Spleen (tissue), 11 donors: ENCODE data around the gene PSMG3. TPM values are rescaled to one million over a fixed set of nuclear protein-coding genes. Genes with fewer than 3 reads are reported as not detected.

Experiments
- DNase-seq: peaks from one replicate; pipeline ENCODE4 v3.0.0-alpha.2; 2020
- H3K27ac ChIP-seq, 8 donors: fragments of 200-600 bp; sonication (generic) in 7 of 8; 1 replicate in 4 of 8; 2 replicates in 4 of 8; pipeline versions ENCODE4 v1.5.0 to v1.8.0; 2016 to 2021; ENCODE audit warnings: inconsistent platforms in 4 of 8, mild to moderate bottlenecking in 4 of 8, moderate library complexity in 1 of 8
- H3K27me3 ChIP-seq, 7 donors: fragments of 200-600 bp; sonication (generic) in 6 of 7; replicated peaks in 1 of 7; 1 replicate in 4 of 7; 2 replicates in 3 of 7; pipeline versions ENCODE4 v1.5.0 to v1.8.0; 2016 to 2021; ENCODE audit warnings: inconsistent platforms in 3 of 7, mild to moderate bottlenecking in 1 of 7
- H3K36me3 ChIP-seq, 6 donors: fragments of 200-600 bp; sonication (generic) in 5 of 6; 1 replicate in 4 of 6; 2 replicates in 2 of 6; pipeline versions ENCODE4 v1.5.0 to v1.8.0; 2016 to 2021; ENCODE audit warnings: inconsistent platforms in 2 of 6
- H3K4me1 ChIP-seq, 6 donors: fragments of 200-600 bp; sonication (generic) in 5 of 6; 1 replicate in 3 of 6; 2 replicates in 3 of 6; pipeline versions ENCODE4 v1.5.0 to v1.8.0; 2016 to 2021; ENCODE audit warnings: inconsistent platforms in 3 of 6
- H3K4me3 ChIP-seq, 8 donors: fragments of 200-600 bp; sonication (generic) in 7 of 8; 1 replicate in 4 of 8; 2 replicates in 4 of 8; pipeline versions ENCODE4 v1.5.0 to v1.8.0; 2016 to 2021; ENCODE audit warnings: inconsistent platforms in 4 of 8, mild to moderate bottlenecking in 4 of 8, moderate library complexity in 2 of 8
- H3K9me3 ChIP-seq, 8 donors: fragments of 200-600 bp; sonication (generic) in 7 of 8; 1 replicate in 4 of 8; 2 replicates in 4 of 8; pipeline versions ENCODE4 v1.5.0 to v1.8.0; 2016 to 2021; ENCODE audit warnings: inconsistent platforms in 4 of 8
- POLR2A ChIP-seq, 3 donors: fragments of 450-650 bp; IDR thresholded peaks; one replicate each; pipeline ENCODE4 v1.5.1; 2017; ENCODE audit warnings: antibody characterized with exemption in 3 of 3, mild to moderate bottlenecking in 1 of 3
- POLR2AphosphoS5 ChIP-seq, 3 donors: sonication (generic); formaldehyde crosslinking; IDR thresholded peaks; one replicate each; pipeline ENCODE4 v1.5.1; 2017; ENCODE audit warnings: antibody characterized with exemption in 3 of 3
- WGBS, 5 donors: extraction: QIAGEN DNeasy Blood & Tissue Kit in 3 of 5; methylation state at CpG; one replicate each; pipeline versions ENCODE4 v1.1.5 to v1.1.7; 2013 to 2018; 5-methylcytosine and 5-hydroxymethylcytosine counted together
- intact Hi-C: fragments of 100-400 bp; cut with DNase I; formaldehyde crosslinking; loops from one replicate; pipeline ENCODE4 v1.15.0; 2023; ENCODE audit warnings: low total_unique reads
- polyA plus RNA-seq, 3 donors: library from polyadenylated mRNA; stranded (reverse); fragments of 200-250 nt; gene quantifications; one replicate each; pipeline ENCODE4 v1.2.1, GENCODE V29; 2013
- total RNA-seq, 7 donors: library from RNA; depleted of rRNA in 3 of 7; stranded (reverse); fragments of >200 nt in 3 of 7; fragmentation: NEBNext Ultra II Directional in 4 of 7; extraction: Animal tissue kit (Norgen Biotek cat#: 25700) in 4 of 7; gene quantifications; one replicate each; pipeline versions ENCODE4 v1.1.0 to v1.2.1, GENCODE V29; 2016 to 2021
- TF ChIP-seq, protein P1 (sequence below), 11 experiments: fragments of 200-600 bp in 7 of 11; fragments of 450-650 bp in 4 of 11; sonication (generic) in 4 of 11; IDR thresholded peaks in 8 of 11; conservative IDR thresholded peaks in 3 of 11; 1 replicate in 7 of 11; 2 replicates in 4 of 11; pipeline versions ENCODE4 v1.4.0 to v1.8.0; 2016 to 2021; ENCODE audit warnings: antibody characterized with exemption in 11 of 11, inconsistent platforms in 4 of 11, mild to moderate bottlenecking in 1 of 11
- donor health status: healthy with polysubstance abuse.
- donor health status: DM: no; HTN: no; CAD: no; lungs with moderate emphysema.
- donor health status: DM: no; HTN: no; CAD: no.
- donor health status: Bipolar disorder and iron deficiency.
- donor health status: healthy.
- donor health status: DM: no; HTN: no; CAD: no.
- donor health status: DM: yes; HTN: yes; CAD: no.

PSMG3 gene
- total and polyA plus RNA-seq, 10 donors: 18.2 to 89.9 (median 30.9) TPM

DNA sequence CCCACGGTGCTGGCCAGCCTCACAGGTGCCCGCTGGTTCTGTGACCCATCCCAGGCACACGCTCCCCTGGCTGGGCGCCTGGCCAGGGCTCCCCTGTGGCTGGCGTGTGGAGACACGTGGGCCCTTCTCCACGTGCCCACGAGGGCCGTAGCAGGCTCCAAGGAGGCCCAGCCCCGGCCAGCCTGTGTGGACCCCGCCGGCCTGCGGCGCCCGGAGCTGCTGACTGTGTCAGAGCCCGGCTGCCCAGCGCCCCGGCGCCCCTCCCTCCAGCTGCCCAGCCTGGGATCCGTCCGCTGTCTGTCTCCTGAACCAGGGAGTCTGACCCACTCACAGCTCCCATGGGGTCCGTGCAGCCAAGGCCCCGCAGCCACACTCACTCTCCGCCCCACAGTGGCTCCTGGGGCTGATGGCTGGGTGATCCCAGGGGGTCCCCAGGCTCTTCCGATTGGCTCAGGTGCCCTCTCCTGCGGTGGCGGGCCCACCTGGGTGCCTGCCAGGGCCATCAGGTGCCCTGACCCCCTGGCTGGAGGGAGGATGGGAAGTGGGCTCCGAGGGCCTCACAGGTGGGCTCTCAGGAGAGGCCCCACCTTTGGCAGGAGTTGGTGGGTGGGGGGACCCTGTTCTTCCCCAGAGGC, 23.4 kb downstream of the PSMG3 start:
- intact Hi-C loops: no loop called here
- TF ChIP-seq POLR2AphosphoS5 (IDR thresholded peaks at IDR 0.05) (no peak), POLR2A (IDR thresholded peaks at IDR 0.05) (no peak)
- TF ChIP-seq, protein P1, sequence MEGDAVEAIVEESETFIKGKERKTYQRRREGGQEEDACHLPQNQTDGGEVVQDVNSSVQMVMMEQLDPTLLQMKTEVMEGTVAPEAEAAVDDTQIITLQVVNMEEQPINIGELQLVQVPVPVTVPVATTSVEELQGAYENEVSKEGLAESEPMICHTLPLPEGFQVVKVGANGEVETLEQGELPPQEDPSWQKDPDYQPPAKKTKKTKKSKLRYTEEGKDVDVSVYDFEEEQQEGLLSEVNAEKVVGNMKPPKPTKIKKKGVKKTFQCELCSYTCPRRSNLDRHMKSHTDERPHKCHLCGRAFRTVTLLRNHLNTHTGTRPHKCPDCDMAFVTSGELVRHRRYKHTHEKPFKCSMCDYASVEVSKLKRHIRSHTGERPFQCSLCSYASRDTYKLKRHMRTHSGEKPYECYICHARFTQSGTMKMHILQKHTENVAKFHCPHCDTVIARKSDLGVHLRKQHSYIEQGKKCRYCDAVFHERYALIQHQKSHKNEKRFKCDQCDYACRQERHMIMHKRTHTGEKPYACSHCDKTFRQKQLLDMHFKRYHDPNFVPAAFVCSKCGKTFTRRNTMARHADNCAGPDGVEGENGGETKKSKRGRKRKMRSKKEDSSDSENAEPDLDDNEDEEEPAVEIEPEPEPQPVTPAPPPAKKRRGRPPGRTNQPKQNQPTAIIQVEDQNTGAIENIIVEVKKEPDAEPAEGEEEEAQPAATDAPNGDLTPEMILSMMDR (IDR thresholded peaks at IDR 0.05 in 8 of 11, conservative IDR thresholded peaks at IDR 0.05 in 3 of 11): no peak
- DNase-seq: no peak

DNA sequence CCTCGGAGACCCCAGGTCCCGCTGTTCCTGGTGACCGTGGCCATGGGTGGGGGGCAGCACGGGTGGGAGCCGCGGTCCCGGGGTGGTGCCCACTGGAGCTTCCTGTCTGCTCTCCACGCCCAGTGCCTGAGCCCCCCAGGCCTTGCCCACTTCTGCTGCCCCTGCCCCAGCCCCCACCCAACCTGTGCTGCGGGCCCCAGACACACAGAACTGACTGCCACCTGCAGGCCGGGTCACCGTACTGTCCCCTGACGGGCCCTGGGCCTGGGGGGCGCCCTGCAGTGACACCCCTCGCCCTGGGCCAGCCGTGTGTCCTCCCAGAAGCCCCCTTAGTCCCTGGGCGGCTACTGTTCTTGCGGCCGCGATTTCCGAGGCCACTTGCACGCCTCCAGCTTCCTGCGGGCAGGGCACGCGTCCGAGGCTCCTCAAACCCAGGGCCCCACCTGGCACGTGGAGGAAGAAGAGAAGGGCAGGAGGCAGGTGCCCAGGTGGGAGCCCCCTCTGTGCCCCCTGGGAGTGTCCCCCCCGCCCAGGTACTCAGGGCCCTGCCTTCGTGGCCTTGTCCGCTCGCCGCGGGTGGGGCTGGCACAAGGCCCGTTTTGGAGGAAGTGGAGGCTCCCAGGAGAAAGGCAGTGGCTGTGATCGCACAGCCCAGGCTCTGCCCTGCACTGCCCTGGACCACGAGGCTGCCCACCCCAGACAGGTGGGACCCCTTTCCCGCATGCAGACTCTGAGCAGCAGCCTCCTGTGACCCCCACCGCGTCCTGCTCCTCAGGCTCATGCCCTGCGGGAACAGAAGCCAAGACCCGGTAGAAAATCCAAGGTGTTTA, 24.2 kb downstream of the PSMG3 start:
- TF ChIP-seq POLR2A (IDR thresholded peaks at IDR 0.05) (no peak), POLR2AphosphoS5 (IDR thresholded peaks at IDR 0.05) (peak in 1 of 3 donors; percentile 52)
- TF ChIP-seq, protein P1 (IDR thresholded peaks at IDR 0.05 in 8 of 11, conservative IDR thresholded peaks at IDR 0.05 in 3 of 11): no peak
- Histone ChIP-seq H3K27me3 (peaks cover 0 to 5% (median 0%) of the 10 kb centered on the region in 7 donors), H3K27ac (no peak overlapping the region), H3K36me3 (peaks cover 0 to 47% (median 30%) of the 10 kb centered on the region in 6 donors), H3K4me1 (peaks cover 0 to 10% (median 8%) of the 10 kb centered on the region in 6 donors), H3K4me3 (no peak overlapping the region), H3K9me3 (no peaks in the 10 kb centered on the region)
- no peak for DNase-seq
- intact Hi-C loops: no loop called here
- 61 to 85% (median 69%) methylated on average over 13 to 40 of the region's 40 CpGs for WGBS, 5 donors

More for the DNA sequence above, 23.4 kb downstream of the PSMG3 start:
- no peak overlapping the region for H3K4me3 ChIP-seq
- peaks cover 0 to 10% (median 8%) of the 10 kb centered on the region in 6 donors for H3K4me1 ChIP-seq
- H3K9me3 ChIP-seq: no peaks in the 10 kb centered on the region
- peaks cover 0 to 39% (median 22%) of the 10 kb centered on the region in 6 donors for H3K36me3 ChIP-seq
- H3K27me3 ChIP-seq: peaks cover 0 to 5% (median 0%) of the 10 kb centered on the region in 7 donors
- 69 to 97% (median 92%) methylated on average over 7 to 28 of the region's 28 CpGs for WGBS, 5 donors
- H3K27ac ChIP-seq: no peak overlapping the region

DNA sequence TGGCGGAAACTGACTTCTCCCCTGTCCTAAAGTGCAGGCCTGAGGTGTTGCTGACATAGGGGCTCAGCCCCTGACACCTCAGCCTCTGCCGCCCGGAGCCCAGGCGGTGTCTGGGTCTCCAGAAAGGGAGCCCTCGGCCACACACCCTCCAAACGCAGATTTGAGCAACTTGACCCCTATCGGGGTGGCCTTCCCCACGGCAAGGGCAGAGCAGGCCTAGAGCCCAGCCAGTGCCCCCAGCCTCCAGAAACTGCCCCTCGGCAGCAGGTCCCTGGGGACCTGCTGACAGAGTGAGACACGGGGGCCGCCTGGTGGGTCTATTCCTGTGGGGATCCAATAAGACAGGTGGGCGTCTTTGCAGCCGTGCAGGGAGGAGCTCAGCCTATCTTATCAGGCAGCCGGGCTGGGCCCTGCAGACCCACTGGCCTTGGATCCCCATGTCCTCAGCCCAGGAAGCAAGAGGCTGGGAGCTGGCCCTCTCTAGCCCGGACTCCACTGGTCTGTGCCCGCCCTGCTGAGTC, 24.9 kb downstream of the PSMG3 start:
- Histone ChIP-seq H3K4me3 (no peak overlapping the region), H3K4me1 (peaks cover 0 to 10% (median 8%) of the 10 kb centered on the region in 6 donors), H3K27ac (no peak overlapping the region), H3K9me3 (no peaks in the 10 kb centered on the region), H3K27me3 (peaks cover 0 to 5% (median 0%) of the 10 kb centered on the region in 7 donors), H3K36me3 (peaks cover 0 to 53% (median 37%) of the 10 kb centered on the region in 6 donors)
- 74 to 87% (median 83%) methylated on average over 3 to 16 of the region's 16 CpGs for WGBS, 5 donors
- DNase-seq: no peak
- TF ChIP-seq POLR2AphosphoS5 (IDR thresholded peaks at IDR 0.05): peak in 1 of 3 donors; percentile 2
- TF ChIP-seq POLR2A (IDR thresholded peaks at IDR 0.05): no peak
- intact Hi-C loops: no loop called here

DNA sequence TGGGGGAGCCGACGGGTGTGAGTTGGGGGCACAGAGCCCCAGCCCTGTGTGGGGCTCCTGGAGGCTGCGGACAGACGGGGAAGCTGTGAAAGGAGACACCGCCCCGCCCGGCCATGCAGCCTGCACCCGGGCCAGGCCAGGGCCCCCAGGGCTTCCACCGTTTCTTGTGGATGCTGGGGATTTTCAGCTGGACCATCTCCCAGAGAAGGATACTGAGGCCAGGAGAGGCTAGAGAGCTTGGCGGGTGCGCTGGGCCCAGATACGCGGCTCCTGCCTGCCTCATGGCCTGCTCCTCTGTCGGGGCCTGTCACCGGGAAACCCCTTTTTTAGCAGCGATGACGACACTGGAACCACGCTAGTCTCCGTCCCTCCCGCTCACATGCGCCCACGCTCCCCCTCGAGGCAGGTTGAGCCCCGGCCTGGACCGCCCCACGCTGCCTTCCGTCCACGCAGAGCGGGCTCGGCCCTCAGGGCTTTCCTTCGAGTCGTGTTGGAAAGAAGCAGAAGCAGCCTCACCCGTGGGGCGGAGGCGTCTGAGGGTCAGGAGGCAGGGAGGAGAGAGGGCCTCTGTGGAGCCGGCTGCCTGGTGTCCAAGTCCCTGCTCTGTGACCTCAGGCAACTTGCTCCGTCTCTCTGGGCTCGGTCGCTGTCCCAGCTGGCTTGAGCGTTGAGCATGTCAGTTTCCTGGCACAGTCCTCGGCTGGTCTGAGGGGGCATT, 25.5 kb downstream of the PSMG3 start:
- no peak overlapping the region for H3K4me3 ChIP-seq
- intact Hi-C loops: no loop called here
- H3K4me1 ChIP-seq: peaks cover 0 to 10% (median 8%) of the 10 kb centered on the region in 6 donors
- no peak overlapping the region for H3K27ac ChIP-seq
- H3K9me3 ChIP-seq: no peaks in the 10 kb centered on the region
- peaks cover 0 to 60% (median 43%) of the 10 kb centered on the region in 6 donors for H3K36me3 ChIP-seq
- TF ChIP-seq POLR2AphosphoS5 (IDR thresholded peaks at IDR 0.05): peak in 1 of 3 donors; percentile 76
- TF ChIP-seq, protein P1 (IDR thresholded peaks at IDR 0.05 in 8 of 11, conservative IDR thresholded peaks at IDR 0.05 in 3 of 11): no peak
- WGBS, 5 donors: 77 to 82% (median 81%) methylated on average over 29 to 41 of the region's 41 CpGs
- no peak for DNase-seq
- no peaks in the 10 kb centered on the region for H3K27me3 ChIP-seq
